Measurements from ENCODE around the gene NPSR1.

NPSR1 gene

DNA sequence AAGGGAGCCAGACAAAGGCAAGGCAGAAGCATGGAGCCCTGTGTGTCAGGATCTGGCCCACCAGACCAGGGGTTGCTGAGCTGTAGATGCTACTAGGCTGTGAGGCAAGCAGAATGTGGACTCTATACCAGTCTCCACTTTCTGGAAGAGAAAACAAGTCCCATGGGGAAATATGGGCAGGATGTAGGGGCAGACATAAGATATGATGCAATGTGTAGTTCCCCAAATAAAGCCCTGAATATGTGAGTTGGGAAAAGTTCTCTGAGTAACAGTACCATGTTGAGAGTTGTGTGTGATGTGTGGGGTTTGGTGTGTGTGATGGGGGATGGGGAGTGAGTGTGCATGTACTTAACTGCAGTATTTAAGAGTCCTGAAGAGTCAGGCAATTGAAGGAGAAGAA, 62.3 kb downstream of the NPSR1 start:
- TF ChIP-seq, protein P1, sequence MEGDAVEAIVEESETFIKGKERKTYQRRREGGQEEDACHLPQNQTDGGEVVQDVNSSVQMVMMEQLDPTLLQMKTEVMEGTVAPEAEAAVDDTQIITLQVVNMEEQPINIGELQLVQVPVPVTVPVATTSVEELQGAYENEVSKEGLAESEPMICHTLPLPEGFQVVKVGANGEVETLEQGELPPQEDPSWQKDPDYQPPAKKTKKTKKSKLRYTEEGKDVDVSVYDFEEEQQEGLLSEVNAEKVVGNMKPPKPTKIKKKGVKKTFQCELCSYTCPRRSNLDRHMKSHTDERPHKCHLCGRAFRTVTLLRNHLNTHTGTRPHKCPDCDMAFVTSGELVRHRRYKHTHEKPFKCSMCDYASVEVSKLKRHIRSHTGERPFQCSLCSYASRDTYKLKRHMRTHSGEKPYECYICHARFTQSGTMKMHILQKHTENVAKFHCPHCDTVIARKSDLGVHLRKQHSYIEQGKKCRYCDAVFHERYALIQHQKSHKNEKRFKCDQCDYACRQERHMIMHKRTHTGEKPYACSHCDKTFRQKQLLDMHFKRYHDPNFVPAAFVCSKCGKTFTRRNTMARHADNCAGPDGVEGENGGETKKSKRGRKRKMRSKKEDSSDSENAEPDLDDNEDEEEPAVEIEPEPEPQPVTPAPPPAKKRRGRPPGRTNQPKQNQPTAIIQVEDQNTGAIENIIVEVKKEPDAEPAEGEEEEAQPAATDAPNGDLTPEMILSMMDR (IDR thresholded peaks at IDR 0.05; ENCODE audit: low read depth, low read length), result no peak
- H3K27me3 ChIP-seq (ENCODE audit: insufficient read depth, low read depth, severe bottlenecking), result no peaks in the 10 kb centered on the region
- no peak overlapping the region for H3K27ac ChIP-seq

DNA sequence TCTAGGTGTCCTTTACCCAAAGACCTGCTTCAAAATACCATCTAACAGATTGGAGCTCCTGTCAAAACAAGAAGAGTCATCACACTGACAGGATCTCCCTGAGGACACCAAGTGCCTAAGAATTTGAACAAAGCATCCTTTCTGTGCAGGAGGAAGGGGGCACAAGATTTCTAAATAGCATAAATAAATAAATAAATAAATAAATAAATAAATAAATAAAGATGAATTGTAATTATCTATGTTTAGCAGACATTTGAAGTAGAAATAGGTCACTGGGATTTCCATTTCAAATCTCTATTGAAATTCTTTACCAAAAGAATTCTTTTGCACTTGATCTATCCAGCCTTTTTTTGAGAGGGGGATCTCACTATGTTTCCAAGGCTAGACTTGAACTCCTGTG, 65.3 kb downstream of the NPSR1 start:
- TF ChIP-seq, protein P1 (IDR thresholded peaks at IDR 0.05; ENCODE audit: low read depth, low read length), result no peak
- no peaks in the 10 kb centered on the region for H3K36me3 ChIP-seq
- H3K27me3 ChIP-seq (ENCODE audit: insufficient read depth, low read depth, severe bottlenecking), result no peaks in the 10 kb centered on the region
- no peak for DNase-seq
- H3K4me3 ChIP-seq (ENCODE audit: low read depth, low read length), result no peak overlapping the region
- H3K27ac ChIP-seq, result no peak overlapping the region
- no peaks in the 10 kb centered on the region for H3K9me3 ChIP-seq (ENCODE audit: severe bottlenecking)

More for the DNA sequence above, 62.3 kb downstream of the NPSR1 start:
- H3K9me3 ChIP-seq (ENCODE audit: severe bottlenecking), result no peaks in the 10 kb centered on the region
- H3K36me3 ChIP-seq, result no peaks in the 10 kb centered on the region
- DNase-seq, result no peak
- H3K4me3 ChIP-seq (ENCODE audit: low read depth, low read length), result no peak overlapping the region

DNA sequence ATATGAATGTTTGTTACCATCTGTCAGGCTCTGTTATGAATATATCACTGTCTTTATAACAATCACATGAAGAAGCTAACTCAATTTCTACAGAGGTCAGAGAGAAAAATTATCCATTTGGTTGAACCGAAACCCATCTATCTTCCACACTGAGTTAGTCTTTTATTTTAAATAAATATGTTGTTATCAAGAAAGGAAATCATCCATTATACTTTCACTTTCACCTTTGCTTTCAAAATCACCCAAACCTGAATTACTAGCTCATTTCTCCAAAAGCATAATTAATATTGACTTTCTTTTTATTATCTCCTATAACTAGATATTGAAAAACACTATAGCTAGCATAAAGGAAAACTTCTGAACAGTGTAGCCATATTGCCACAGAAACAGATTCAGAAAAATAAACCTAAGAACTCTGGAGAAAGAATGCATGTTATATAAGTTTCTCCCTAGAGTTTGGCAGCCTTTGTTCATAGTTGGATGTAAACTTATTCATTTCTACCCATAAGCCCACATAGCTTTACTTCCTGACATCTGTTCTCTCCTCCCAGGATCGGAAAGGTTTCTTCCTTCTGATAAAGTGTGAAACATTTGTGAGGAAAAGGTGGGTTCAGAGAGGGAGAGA, 66.0 kb downstream of the NPSR1 start:
- TF ChIP-seq, protein P1 (IDR thresholded peaks at IDR 0.05; ENCODE audit: low read depth, low read length), result no peak

DNA sequence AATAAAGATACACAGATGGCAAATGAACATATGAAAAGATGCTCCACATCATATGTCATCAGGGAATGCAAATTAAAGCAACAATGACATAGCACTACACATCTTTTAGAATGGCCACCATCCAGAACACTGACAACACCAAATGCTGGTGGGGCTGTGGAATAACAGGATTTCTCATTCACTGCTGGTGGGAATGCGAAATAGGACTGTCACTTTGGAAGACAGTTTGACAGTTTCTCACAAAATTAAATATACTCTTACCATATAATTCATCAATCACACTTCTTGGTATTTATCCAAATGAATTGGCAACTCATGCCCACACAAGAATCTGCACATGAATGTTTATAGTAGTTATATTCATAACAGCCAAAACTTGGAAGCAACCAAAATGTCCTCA, 68.2 kb downstream of the NPSR1 start:
- Histone ChIP-seq H3K27ac (no peak overlapping the region), H3K4me3 (ENCODE audit: low read depth, low read length) (no peak overlapping the region), H3K27me3 (ENCODE audit: insufficient read depth, low read depth, severe bottlenecking) (no peaks in the 10 kb centered on the region), H3K36me3 (no peaks in the 10 kb centered on the region), H3K9me3 (ENCODE audit: severe bottlenecking) (no peaks in the 10 kb centered on the region)
- DNase-seq, result no peak
- TF ChIP-seq, protein P1 (IDR thresholded peaks at IDR 0.05; ENCODE audit: low read depth, low read length), result no peak

More for the DNA sequence above, 66.0 kb downstream of the NPSR1 start:
- Histone ChIP-seq H3K36me3 (no peaks in the 10 kb centered on the region), H3K9me3 (ENCODE audit: severe bottlenecking) (no peaks in the 10 kb centered on the region), H3K27ac (no peak overlapping the region), H3K4me3 (ENCODE audit: low read depth, low read length) (no peak overlapping the region), H3K27me3 (ENCODE audit: insufficient read depth, low read depth, severe bottlenecking) (no peaks in the 10 kb centered on the region)
- no peak for DNase-seq

DNA sequence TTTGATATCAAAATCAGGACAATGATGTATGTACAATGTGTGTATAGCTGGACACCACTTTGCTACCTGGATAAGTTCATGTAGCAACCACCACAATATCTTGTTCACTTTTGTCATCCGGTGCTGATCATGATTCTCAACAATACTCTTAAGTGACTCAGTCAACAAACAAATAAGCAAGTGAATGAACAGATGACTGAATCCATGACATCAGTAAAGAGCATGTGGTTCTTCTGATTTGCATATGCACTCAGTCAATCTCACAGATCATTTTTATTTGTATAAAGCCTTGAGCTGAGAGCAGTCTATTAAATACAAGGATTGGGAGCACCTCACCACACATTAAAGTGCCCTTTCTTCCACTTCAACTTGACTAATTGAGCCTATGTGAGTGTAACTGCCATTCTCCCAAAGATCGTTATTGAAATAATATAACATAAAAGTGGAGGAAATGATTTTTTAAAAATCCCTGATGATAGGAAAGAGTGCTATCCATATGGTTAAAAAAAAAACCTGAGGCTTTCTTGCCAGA, 69.5 kb downstream of the NPSR1 start:
- DNase-seq, result no peak
- no peaks in the 10 kb centered on the region for H3K36me3 ChIP-seq
- no peaks in the 10 kb centered on the region for H3K27me3 ChIP-seq (ENCODE audit: insufficient read depth, low read depth, severe bottlenecking)
- TF ChIP-seq, protein P1 (IDR thresholded peaks at IDR 0.05; ENCODE audit: low read depth, low read length), result no peak
- no peak overlapping the region for H3K4me3 ChIP-seq (ENCODE audit: low read depth, low read length)
- no peak overlapping the region for H3K27ac ChIP-seq
- no peaks in the 10 kb centered on the region for H3K9me3 ChIP-seq (ENCODE audit: severe bottlenecking)

DNA sequence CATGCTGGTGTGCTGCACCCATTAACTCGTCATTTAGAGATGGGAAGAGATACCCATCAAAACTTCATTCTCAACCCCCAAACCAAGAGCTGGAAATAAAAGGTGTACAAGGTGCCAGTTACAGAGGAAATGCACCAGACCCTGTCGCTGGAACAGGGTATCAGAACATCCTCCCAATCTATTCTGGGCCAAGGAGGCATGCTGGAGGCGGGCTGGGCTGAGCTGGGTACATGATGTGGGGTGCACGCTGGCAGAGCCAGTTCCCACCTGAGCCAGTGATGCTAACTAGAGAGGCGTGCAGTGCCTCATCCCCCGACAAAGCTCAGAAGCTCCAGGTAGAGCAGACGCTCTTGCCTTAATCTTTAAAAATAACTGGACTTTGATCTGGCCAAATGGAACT, 70.1 kb downstream of the NPSR1 start:
- H3K27ac ChIP-seq, result no peak overlapping the region
- DNase-seq, result no peak
- no peak overlapping the region for H3K4me3 ChIP-seq (ENCODE audit: low read depth, low read length)
- H3K27me3 ChIP-seq (ENCODE audit: insufficient read depth, low read depth, severe bottlenecking), result no peaks in the 10 kb centered on the region
- H3K9me3 ChIP-seq (ENCODE audit: severe bottlenecking), result no peaks in the 10 kb centered on the region
- TF ChIP-seq, protein P1 (IDR thresholded peaks at IDR 0.05; ENCODE audit: low read depth, low read length), result no peak
- no peaks in the 10 kb centered on the region for H3K36me3 ChIP-seq

All from WERI-Rb-1 (cell line).